Measurements from ENCODE around the gene PSD4.

DNA sequence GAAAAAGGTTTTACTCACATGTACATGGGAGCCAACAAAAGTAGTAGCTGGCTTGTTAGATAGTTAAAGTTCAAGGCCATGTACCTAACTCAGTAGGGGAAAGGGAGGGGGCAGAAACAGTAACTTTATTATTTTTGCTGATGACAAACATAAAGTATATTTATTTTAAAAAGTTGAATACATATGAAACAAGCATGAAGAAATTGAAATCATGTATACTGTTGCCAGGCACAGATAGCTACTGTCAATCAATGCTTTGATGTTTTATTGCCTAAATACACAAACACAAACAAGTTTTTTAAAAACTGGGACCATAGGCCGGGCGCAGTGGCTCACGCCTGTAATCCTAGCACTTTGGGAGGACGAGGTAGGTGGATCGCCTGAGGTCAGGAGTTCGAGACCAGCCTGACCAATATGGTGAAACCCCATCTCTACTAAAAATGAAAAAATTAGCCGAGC is 7.6 kb upstream of the PSD4 start:
- no peak for TF ChIP-seq SIN3A (IDR thresholded peaks at IDR 0.05; ENCODE audit: borderline replicate concordance, insufficient read depth, low read length)
- TF ChIP-seq REST (IDR thresholded peaks at IDR 0.05; ENCODE audit: insufficient read depth in 1 of 2, low read depth in 2 of 2, low read length in 2 of 2) = no peak
- no peak for TF ChIP-seq POLR2AphosphoS5 (IDR thresholded peaks at IDR 0.05; ENCODE audit: low read depth, low read length)
- no peak for TF ChIP-seq TAF1 (IDR thresholded peaks at IDR 0.05; ENCODE audit: borderline replicate concordance, insufficient read depth, low read length)
- TF ChIP-seq FOXP2 (optimal IDR thresholded peaks at IDR 0.05; ENCODE audit: borderline replicate concordance, extremely low read depth, extremely low read length, insufficient read depth) = no peak
